ENCODE data around the gene NME3.
"Not testable (repeated sequence)": the region's sequence is repeated elsewhere in the genome, so short reads cannot be mapped to it uniquely, and the experiment has no call there.

The NME3 gene

DNA sequence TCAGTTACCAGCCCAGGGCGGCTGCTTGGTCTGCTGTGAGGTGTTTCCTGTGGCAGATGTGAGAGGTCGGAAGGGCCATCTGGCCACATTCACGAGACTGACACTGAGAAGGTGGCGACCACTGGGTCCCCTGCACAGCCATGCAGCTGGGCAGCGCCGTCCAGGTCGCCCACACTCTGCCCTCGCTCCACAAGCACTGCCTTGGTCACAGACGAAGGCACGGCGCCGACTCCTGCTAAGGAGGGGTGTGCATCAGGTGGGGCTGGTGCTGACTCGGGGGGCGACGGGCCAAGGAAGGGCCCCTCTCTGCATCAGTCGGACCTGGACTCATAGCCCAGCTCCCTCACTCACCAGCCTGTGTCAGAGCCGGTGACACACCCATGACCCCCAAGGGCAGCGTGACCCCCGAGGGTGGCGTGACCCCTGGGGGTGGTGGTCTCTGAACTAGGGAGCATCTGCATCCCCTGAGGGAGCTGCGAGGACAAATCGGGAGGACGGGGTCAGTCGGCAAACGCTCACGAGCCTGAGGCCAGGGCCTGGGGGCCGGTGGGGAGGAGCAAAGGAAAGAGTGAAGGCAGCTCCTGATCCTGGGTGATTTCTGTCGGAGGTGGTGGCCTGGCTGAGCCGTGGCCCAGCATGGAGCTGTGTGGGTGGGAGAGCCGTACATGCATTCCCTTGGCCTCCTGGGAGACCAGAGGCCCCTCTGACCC lies 30.4 kb downstream of the NME3 start:
- H3K36me3 ChIP-seq (ENCODE audit: control insufficient read depth, insufficient read depth, low read length): peaks cover 20% of the 10 kb centered on the region
- DNase-seq: no peak
- no peak overlapping the region for H3K27ac ChIP-seq (ENCODE audit: insufficient read depth, low read length, poor library complexity, severe bottlenecking)

DNA sequence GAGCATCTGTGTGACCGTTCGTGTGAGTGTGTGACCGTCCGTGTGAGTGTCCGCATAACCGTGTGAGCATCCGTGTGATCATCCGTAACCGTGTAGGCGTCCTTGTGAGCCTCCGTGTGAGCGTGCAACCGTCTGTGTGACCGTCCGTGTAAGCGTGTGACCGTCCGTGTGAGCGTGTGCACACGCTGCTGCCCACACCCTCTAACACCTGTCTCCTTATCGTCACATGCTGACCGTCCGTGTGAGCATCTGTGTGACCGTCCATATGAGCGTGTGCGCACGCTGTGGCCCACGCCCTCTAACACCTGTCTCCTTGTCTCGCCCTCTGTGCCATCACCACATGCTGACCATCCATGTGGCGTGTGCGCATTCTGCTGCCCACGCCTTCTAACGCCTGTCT lies 31.1 kb downstream of the NME3 start:
- Histone ChIP-seq H3K4me3 (ENCODE audit: insufficient read depth, low read depth, low read length, poor library complexity, severe bottlenecking) (no peak overlapping the region), H3K36me3 (ENCODE audit: control insufficient read depth, insufficient read depth, low read length) (peaks cover 16% of the 10 kb centered on the region), H3K9me3 (ENCODE audit: control insufficient read depth, low read length) (no peaks in the 10 kb centered on the region), H3K27me3 (replicated peaks; ENCODE audit: control insufficient read depth, insufficient read depth, low read length, poor library complexity, severe bottlenecking) (no peaks in the 10 kb centered on the region), H3K4me1 (ENCODE audit: control insufficient read depth, insufficient read depth, low read length, poor library complexity, severe bottlenecking) (no peaks in the 10 kb centered on the region), H3K27ac (ENCODE audit: insufficient read depth, low read length, poor library complexity, severe bottlenecking) (no peak overlapping the region)
- DNase-seq: no peak

More for the DNA sequence above, 30.4 kb downstream of the NME3 start:
- Histone ChIP-seq H3K27me3 (replicated peaks; ENCODE audit: control insufficient read depth, insufficient read depth, low read length, poor library complexity, severe bottlenecking) (no peaks in the 10 kb centered on the region), H3K4me1 (ENCODE audit: control insufficient read depth, insufficient read depth, low read length, poor library complexity, severe bottlenecking) (no peaks in the 10 kb centered on the region), H3K9me3 (ENCODE audit: control insufficient read depth, low read length) (no peaks in the 10 kb centered on the region), H3K4me3 (ENCODE audit: insufficient read depth, low read depth, low read length, poor library complexity, severe bottlenecking) (no peak overlapping the region)

- Histone ChIP-seq H3K36me3 (ENCODE audit: control insufficient read depth, insufficient read depth, low read length) (peaks cover 38% of the 10 kb centered on the region), H3K4me3 (ENCODE audit: insufficient read depth, low read depth, low read length, poor library complexity, severe bottlenecking) (no peak overlapping the region), H3K9me3 (ENCODE audit: control insufficient read depth, low read length) (no peaks in the 10 kb centered on the region), H3K4me1 (ENCODE audit: control insufficient read depth, insufficient read depth, low read length, poor library complexity, severe bottlenecking) (no peaks in the 10 kb centered on the region), H3K27ac (ENCODE audit: insufficient read depth, low read length, poor library complexity, severe bottlenecking) (no peak overlapping the region), H3K27me3 (replicated peaks; ENCODE audit: control insufficient read depth, insufficient read depth, low read length, poor library complexity, severe bottlenecking) (no peaks in the 10 kb centered on the region)
- no peak for DNase-seq
Measured at GRCh38 chr16:1734816-1735215, 36.5 kb downstream of the NME3 start.

DNA sequence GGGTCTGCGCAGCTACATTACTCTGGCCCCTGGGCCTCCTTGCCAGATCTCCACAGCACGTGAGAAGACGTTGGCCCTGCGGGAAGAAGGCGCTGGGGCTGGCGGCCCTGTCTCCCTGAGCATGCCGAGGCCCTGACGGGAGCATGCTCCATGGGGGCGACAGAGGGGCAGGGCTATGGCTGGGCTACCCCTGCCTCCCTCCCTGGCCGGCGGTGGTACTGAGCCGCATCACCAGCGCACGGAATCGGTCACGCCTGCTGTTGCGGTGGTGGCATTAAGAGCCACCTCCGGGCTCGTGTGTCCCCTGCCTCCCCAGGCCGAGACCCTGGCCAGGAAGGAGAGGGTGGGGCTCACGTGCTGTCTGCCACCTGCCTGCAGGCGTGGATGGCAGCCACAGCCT lies 37.2 kb downstream of the NME3 start:
- Histone ChIP-seq H3K4me1 (ENCODE audit: control insufficient read depth, insufficient read depth, low read length, poor library complexity, severe bottlenecking) (no peaks in the 10 kb centered on the region), H3K27ac (ENCODE audit: insufficient read depth, low read length, poor library complexity, severe bottlenecking) (no peak overlapping the region), H3K36me3 (ENCODE audit: control insufficient read depth, insufficient read depth, low read length) (peaks cover 44% of the 10 kb centered on the region), H3K4me3 (ENCODE audit: insufficient read depth, low read depth, low read length, poor library complexity, severe bottlenecking) (no peak overlapping the region), H3K9me3 (ENCODE audit: control insufficient read depth, low read length) (no peaks in the 10 kb centered on the region), H3K27me3 (replicated peaks; ENCODE audit: control insufficient read depth, insufficient read depth, low read length, poor library complexity, severe bottlenecking) (no peaks in the 10 kb centered on the region)
- no peak for DNase-seq

DNA sequence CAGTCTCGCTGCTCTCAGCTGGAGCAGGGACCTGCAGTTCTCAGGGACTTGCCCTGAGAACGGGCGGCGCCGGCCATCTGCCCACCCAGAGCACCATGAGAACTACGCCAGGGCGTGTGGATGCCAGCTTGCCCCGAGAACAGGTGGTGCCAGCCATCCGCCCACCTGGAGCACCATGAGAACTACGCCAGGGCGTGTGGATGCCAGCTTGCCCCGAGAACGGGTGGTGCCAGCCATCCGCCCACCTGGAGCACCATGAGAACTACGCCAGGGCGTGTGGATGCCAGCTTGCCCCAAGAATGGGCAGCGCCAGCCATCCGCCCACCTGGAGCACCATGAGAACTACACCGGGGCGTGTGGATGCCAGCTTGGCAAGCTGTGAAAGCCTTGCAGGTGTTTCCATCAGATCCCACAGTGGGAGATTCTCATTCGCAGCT lies 38.8 kb downstream of the NME3 start:
- not testable (repeated sequence) for H3K27ac ChIP-seq (ENCODE audit: insufficient read depth, low read length, poor library complexity, severe bottlenecking); H3K27me3 ChIP-seq (replicated peaks; ENCODE audit: control insufficient read depth, insufficient read depth, low read length, poor library complexity, severe bottlenecking); H3K4me1 ChIP-seq (ENCODE audit: control insufficient read depth, insufficient read depth, low read length, poor library complexity, severe bottlenecking); DNase-seq; H3K9me3 ChIP-seq (ENCODE audit: control insufficient read depth, low read length); H3K4me3 ChIP-seq (ENCODE audit: insufficient read depth, low read depth, low read length, poor library complexity, severe bottlenecking)
- peaks cover 58% of the 10 kb centered on the region for H3K36me3 ChIP-seq (ENCODE audit: control insufficient read depth, insufficient read depth, low read length)

GRCh38 chr16:1732071-1732470 lies 39.3 kb downstream of the NME3 start:
- Histone ChIP-seq H3K27ac (ENCODE audit: insufficient read depth, low read length, poor library complexity, severe bottlenecking) (no peak overlapping the region), H3K9me3 (ENCODE audit: control insufficient read depth, low read length) (no peaks in the 10 kb centered on the region), H3K36me3 (ENCODE audit: control insufficient read depth, insufficient read depth, low read length) (peaks cover 62% of the 10 kb centered on the region), H3K4me1 (ENCODE audit: control insufficient read depth, insufficient read depth, low read length, poor library complexity, severe bottlenecking) (no peaks in the 10 kb centered on the region), H3K4me3 (ENCODE audit: insufficient read depth, low read depth, low read length, poor library complexity, severe bottlenecking) (no peak overlapping the region), H3K27me3 (replicated peaks; ENCODE audit: control insufficient read depth, insufficient read depth, low read length, poor library complexity, severe bottlenecking) (no peaks in the 10 kb centered on the region)
- DNase-seq: no peak

DNA sequence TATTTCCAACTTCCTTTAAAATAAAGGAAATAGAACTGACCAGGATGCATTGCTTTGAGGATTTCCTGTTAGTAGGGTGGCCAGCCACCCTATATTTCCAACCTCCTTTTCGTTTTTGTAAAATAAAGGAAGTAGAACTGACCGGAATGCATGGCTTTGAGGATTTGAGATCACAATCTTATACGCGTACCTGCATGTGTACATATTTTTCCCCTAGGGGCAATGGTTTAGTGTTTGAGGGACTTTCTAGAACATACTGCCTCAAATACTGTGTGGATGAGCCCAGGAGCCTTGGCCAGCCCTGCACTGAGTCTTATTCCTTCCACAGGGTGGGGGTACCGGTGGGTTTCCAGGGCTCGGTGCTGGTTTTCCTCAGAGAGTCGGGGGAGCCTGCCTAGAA lies 39.7 kb downstream of the NME3 start:
- Histone ChIP-seq H3K9me3 (ENCODE audit: control insufficient read depth, low read length) (no peaks in the 10 kb centered on the region), H3K4me1 (ENCODE audit: control insufficient read depth, insufficient read depth, low read length, poor library complexity, severe bottlenecking) (no peaks in the 10 kb centered on the region), H3K36me3 (ENCODE audit: control insufficient read depth, insufficient read depth, low read length) (peaks cover 63% of the 10 kb centered on the region), H3K27ac (ENCODE audit: insufficient read depth, low read length, poor library complexity, severe bottlenecking) (no peak overlapping the region), H3K27me3 (replicated peaks; ENCODE audit: control insufficient read depth, insufficient read depth, low read length, poor library complexity, severe bottlenecking) (no peaks in the 10 kb centered on the region), H3K4me3 (ENCODE audit: insufficient read depth, low read depth, low read length, poor library complexity, severe bottlenecking) (no peak overlapping the region)
- no peak for DNase-seq

- H3K4me1 ChIP-seq (ENCODE audit: control insufficient read depth, insufficient read depth, low read length, poor library complexity, severe bottlenecking): no peaks in the 10 kb centered on the region
- no peak overlapping the region for H3K4me3 ChIP-seq (ENCODE audit: insufficient read depth, low read depth, low read length, poor library complexity, severe bottlenecking)
- DNase-seq: no peak
- no peak overlapping the region for H3K27ac ChIP-seq (ENCODE audit: insufficient read depth, low read length, poor library complexity, severe bottlenecking)
- H3K36me3 ChIP-seq (ENCODE audit: control insufficient read depth, insufficient read depth, low read length): peaks cover 68% of the 10 kb centered on the region
- no peaks in the 10 kb centered on the region for H3K9me3 ChIP-seq (ENCODE audit: control insufficient read depth, low read length)
- H3K27me3 ChIP-seq (replicated peaks; ENCODE audit: control insufficient read depth, insufficient read depth, low read length, poor library complexity, severe bottlenecking): no peaks in the 10 kb centered on the region
Measured at GRCh38 chr16:1731073-1731472, 40.3 kb downstream of the NME3 start.

GRCh38 chr16:1729445-1729844 lies 41.9 kb downstream of the NME3 start:
- Histone ChIP-seq H3K9me3 (ENCODE audit: control insufficient read depth, low read length) (no peaks in the 10 kb centered on the region), H3K36me3 (ENCODE audit: control insufficient read depth, insufficient read depth, low read length) (peaks cover 64% of the 10 kb centered on the region)

DNA sequence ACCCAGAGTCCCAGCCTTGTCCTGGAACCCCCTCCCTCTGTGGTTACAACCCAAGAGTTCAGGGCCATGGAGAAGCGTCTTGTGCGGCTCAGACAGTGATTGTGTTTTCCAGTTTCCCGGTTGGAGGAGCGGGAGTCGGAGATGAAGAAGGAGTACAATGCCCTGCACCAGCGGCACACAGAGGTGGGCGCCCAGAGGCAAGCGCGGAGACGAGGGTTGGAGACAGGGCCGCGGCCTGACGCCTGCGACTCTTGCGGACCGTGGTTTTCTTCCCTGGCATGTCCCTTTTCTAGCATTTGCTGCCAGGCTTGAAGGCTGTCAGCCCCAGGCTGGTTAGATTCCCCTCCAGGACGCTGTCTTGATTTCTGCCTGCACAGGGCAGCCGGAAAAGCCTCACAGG lies 42.3 kb downstream of the NME3 start:
- Histone ChIP-seq H3K27me3 (replicated peaks; ENCODE audit: control insufficient read depth, insufficient read depth, low read length, poor library complexity, severe bottlenecking) (no peaks in the 10 kb centered on the region), H3K27ac (ENCODE audit: insufficient read depth, low read length, poor library complexity, severe bottlenecking) (no peak overlapping the region), H3K4me1 (ENCODE audit: control insufficient read depth, insufficient read depth, low read length, poor library complexity, severe bottlenecking) (no peaks in the 10 kb centered on the region), H3K36me3 (ENCODE audit: control insufficient read depth, insufficient read depth, low read length) (peaks cover 62% of the 10 kb centered on the region), H3K4me3 (ENCODE audit: insufficient read depth, low read depth, low read length, poor library complexity, severe bottlenecking) (no peak overlapping the region), H3K9me3 (ENCODE audit: control insufficient read depth, low read length) (no peaks in the 10 kb centered on the region)
- no peak for DNase-seq

More at GRCh38 chr16:1729445-1729844, 41.9 kb downstream of the NME3 start:
- Histone ChIP-seq H3K4me1 (ENCODE audit: control insufficient read depth, insufficient read depth, low read length, poor library complexity, severe bottlenecking) (no peaks in the 10 kb centered on the region), H3K4me3 (ENCODE audit: insufficient read depth, low read depth, low read length, poor library complexity, severe bottlenecking) (no peak overlapping the region), H3K27ac (ENCODE audit: insufficient read depth, low read length, poor library complexity, severe bottlenecking) (no peak overlapping the region), H3K27me3 (replicated peaks; ENCODE audit: control insufficient read depth, insufficient read depth, low read length, poor library complexity, severe bottlenecking) (no peaks in the 10 kb centered on the region)
- DNase-seq: no peak

All from effector memory CD4-positive, alpha-beta T cell (primary cell).